ENCODE results near the gene COL11A2. TPM values are rescaled to one million over a fixed set of nuclear protein-coding genes. Genes with fewer than 3 reads are reported as not detected.

COL11A2 gene
- total and polyA plus RNA-seq, 2 of the 13 experiments (the other 11 are each of a cell fraction or from before 2014, with no cell fraction given): 0.55 TPM

GRCh38 chr6:33200219-33201146 is 8.2 kb upstream of the COL11A2 start, which contains the start of the genes RXRB and SLC39A7 (continued):
- TF ChIP-seq ZNF556 (CRISPR knock-in tag; IDR thresholded peaks at IDR 0.05; ENCODE audit: borderline replicate concordance) (peak; percentile 87), ZNF24 (IDR thresholded peaks at IDR 0.05) (no peak; the same call in 1 of the 2 replicates), ZNF691 (CRISPR knock-in tag; IDR thresholded peaks at IDR 0.05; ENCODE audit: borderline replicate concordance, low read depth) (peak; percentile 70), CHD2 (IDR thresholded peaks at IDR 0.05; ENCODE audit: low read depth, low read length) (peak; percentile 98), NCOA5 (CRISPR knock-in tag; IDR thresholded peaks at IDR 0.05) (no peak), TP53 (CRISPR knock-in tag; conservative IDR thresholded peaks at IDR 0.05) (peak; percentile 82), CBX5 (CRISPR knock-in tag; IDR thresholded peaks at IDR 0.05; ENCODE audit: borderline replicate concordance) (no peak; the same call in none of the 2 replicates), CHCHD3 (CRISPR knock-in tag; IDR thresholded peaks at IDR 0.05) (no peak; the same call in none of the 2 replicates), KLF16 (CRISPR knock-in tag; IDR thresholded peaks at IDR 0.05) (peak in 1 of 2 experiments; percentile 83; a peak in 2 of 4 replicates), ZNF775 (CRISPR knock-in tag; IDR thresholded peaks at IDR 0.05; ENCODE audit: borderline replicate concordance) (no peak), HINFP (CRISPR knock-in tag; IDR thresholded peaks at IDR 0.05; ENCODE audit: low read depth) (peak; percentile 46; the same call in 1 of the 2 replicates), ZNF446 (CRISPR knock-in tag; IDR thresholded peaks at IDR 0.05) (peak; percentile 87), BHLHE40 (IDR thresholded peaks at IDR 0.05; ENCODE audit: low read length) (no peak), ZNF225 (CRISPR knock-in tag; IDR thresholded peaks at IDR 0.05) (peak; percentile 81; the same call in 1 of the 2 replicates), PCBP1 (IDR thresholded peaks at IDR 0.05; ENCODE audit: borderline replicate concordance, low read depth, low read length) (no peak), NBN (conservative IDR thresholded peaks at IDR 0.05) (no peak), TEAD3 (CRISPR knock-in tag; optimal IDR thresholded peaks at IDR 0.05; ENCODE audit: borderline replicate concordance) (peak; percentile 65), ZNF574 (CRISPR knock-in tag; IDR thresholded peaks at IDR 0.05) (peak; percentile 99), CERS6 (CRISPR knock-in tag; IDR thresholded peaks at IDR 0.05) (no peak), PRPF4 (IDR thresholded peaks at IDR 0.05; ENCODE audit: low read depth, low read length, poor library complexity, severe bottlenecking) (no peak), MTA3 (CRISPR knock-in tag; IDR thresholded peaks at IDR 0.05) (no peak), ZNF160 (CRISPR knock-in tag; IDR thresholded peaks at IDR 0.05) (peak; percentile 92)
